Measurements from ENCODE around the gene OR52H1.
"Not testable (repeated sequence)": the region's sequence is repeated elsewhere in the genome, so short reads cannot be mapped to it uniquely, and the experiment has no call there.

OR52H1 gene

GRCh38 chr11:5548440-5548839, at the start of gene OR52H1:
TSS of gene OR52H1 (minus strand) at chr11:5548540. CDS start at chr11:5545505, 3,035 bp downstream.
- DNase-seq, result no peak

- DNase-seq, result no peak
These were observed 49.6 kb upstream of the OR52H1 start for GRCh38 chr11:5597953-5598352.

- DNase-seq, result no peak
These were observed 48.4 kb upstream of the OR52H1 start, which contains the start of gene TRIM6 for GRCh38 chr11:5596607-5597201. TSS of gene TRIM6 (plus strand) at chr11:5596637. CDS start at chr11:5596898, 261 bp downstream.

GRCh38 chr11:5593146-5593545, 44.8 kb upstream of the OR52H1 start:
- no peak for DNase-seq

GRCh38 chr11:5592615-5593014, 44.3 kb upstream of the OR52H1 start:
- DNase-seq, result no peak

- DNase-seq, result no peak
These were observed 43.3 kb upstream of the OR52H1 start for GRCh38 chr11:5591613-5592012.

- not testable (repeated sequence) for DNase-seq
These were observed 41.6 kb upstream of the OR52H1 start for GRCh38 chr11:5589906-5590305.

GRCh38 chr11:5584458-5584857, 36.1 kb upstream of the OR52H1 start:
- DNase-seq, result not testable (repeated sequence)

GRCh38 chr11:5581014-5581413, 32.7 kb upstream of the OR52H1 start:
- no peak for DNase-seq

GRCh38 chr11:5580577-5580976, 32.2 kb upstream of the OR52H1 start, which contains the start of gene OR52B6:
TSS of gene OR52B6 (plus strand) at chr11:5580877. CDS start at chr11:5580877, 0 bp downstream.
- no peak for DNase-seq

GRCh38 chr11:5577101-5577500, 28.8 kb upstream of the OR52H1 start:
- DNase-seq, result no peak

GRCh38 chr11:5575152-5575551, 26.8 kb upstream of the OR52H1 start:
- DNase-seq, result no peak

GRCh38 chr11:5574654-5575053, 26.3 kb upstream of the OR52H1 start:
- no peak for DNase-seq

- DNase-seq, result no peak
These were observed 16.1 kb upstream of the OR52H1 start for GRCh38 chr11:5564259-5565019.

GRCh38 chr11:5557751-5558150, 9.4 kb upstream of the OR52H1 start:
- no peak for DNase-seq

GRCh38 chr11:5556596-5557188, 8.4 kb upstream of the OR52H1 start:
- DNase-seq, result no peak

- peak; percentile 2 for DNase-seq
These were observed 5.0 kb upstream of the OR52H1 start for GRCh38 chr11:5553343-5553742.

- DNase-seq, result no peak
These were observed 2.2 kb upstream of the OR52H1 start for GRCh38 chr11:5550440-5551095.

- no peak for DNase-seq
These were observed 358 bp downstream of the OR52H1 start for GRCh38 chr11:5547982-5548381.

GRCh38 chr11:5546457-5546856, 1.9 kb downstream of the OR52H1 start:
- DNase-seq, result no peak

GRCh38 chr11:5541427-5541826, 6.9 kb downstream of the OR52H1 start:
- DNase-seq, result no peak

GRCh38 chr11:5536482-5536881, 11.9 kb downstream of the OR52H1 start:
- DNase-seq, result no peak

GRCh38 chr11:5534046-5534445, 14.3 kb downstream of the OR52H1 start:
- no peak for DNase-seq

All from NCI-H748 treated with DMSO at 0.1 percent for 48 hours (cell line).